ENCODE data around the gene PHF8.

The PHF8 gene

DNA sequence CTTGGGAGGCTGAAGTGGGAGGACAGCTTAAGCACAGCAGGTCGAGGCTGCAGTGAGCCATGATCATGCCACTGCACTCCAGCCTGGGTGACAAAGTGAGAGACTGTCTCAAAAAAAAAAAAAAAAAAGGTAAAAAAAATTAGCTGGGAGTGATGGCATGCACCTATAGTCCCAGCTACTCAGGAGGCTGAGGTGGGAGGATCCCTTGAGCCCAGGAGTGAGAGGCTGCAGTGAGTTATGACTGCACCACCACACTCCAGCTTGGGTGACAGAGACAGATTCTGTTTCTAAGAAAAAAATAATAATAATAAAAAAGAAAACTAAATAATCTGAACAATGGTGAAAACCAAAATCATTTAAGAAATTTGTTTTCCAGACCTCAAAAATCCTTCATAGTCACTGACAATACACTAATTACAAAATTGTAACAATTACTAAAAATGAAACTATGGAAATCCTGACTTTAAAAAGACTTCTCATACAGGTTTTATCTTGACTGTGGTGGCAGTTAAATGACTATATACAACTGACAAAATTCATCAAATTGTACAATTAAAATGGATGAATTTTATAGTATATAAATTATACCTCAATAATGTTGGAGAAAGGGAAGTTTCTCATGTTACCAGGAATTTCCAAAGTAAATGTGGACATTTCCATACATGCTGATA lies 31.3 kb downstream of the PHF8 start:
- no peak for DNase-seq

- no peak for DNase-seq
Observed at GRCh38 chrX:54007682-54008081, 36.6 kb downstream of the PHF8 start.

- no peak for DNase-seq
Observed at GRCh38 chrX:53997724-53998123, 46.5 kb downstream of the PHF8 start.

DNA sequence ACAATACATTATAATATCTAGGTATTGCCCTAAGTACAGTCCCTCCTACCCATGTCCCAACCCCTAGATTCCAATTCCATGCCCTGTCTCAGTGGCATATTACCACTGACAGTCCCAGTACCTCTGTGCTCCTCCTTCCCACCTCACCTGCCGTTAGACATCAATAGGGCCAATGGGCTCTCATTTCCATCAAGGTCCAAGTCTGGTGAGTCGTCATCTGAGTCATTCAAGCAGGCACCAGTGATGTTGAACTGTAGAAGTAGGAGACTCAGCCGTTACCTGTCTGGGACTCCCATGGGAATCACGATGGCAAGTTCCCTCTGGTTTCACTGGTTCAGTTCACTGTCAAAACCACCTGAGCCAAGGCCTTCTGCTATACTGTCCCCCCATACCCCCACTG lies 51.7 kb downstream of the PHF8 start:
- DNase-seq, result no peak

DNA sequence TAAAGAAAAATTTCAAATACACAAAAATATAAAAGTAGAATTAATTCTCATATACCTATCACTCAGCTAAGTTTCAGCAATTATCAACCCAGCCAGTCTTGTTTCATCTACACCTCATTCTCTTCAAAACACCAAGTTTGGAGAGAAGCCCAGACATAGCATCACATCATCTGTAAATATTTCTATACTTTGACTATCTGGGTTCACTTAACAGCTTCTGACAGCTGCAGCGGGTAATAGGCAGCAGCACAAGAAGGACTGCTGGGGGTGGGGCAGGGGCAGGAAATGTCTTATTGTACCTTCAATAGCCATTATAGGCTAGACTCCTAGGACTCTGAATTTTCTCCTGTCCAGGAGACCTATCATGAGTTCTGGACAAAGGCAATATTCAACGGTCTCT lies 54.1 kb downstream of the PHF8 start:
- DNase-seq, result no peak

DNA sequence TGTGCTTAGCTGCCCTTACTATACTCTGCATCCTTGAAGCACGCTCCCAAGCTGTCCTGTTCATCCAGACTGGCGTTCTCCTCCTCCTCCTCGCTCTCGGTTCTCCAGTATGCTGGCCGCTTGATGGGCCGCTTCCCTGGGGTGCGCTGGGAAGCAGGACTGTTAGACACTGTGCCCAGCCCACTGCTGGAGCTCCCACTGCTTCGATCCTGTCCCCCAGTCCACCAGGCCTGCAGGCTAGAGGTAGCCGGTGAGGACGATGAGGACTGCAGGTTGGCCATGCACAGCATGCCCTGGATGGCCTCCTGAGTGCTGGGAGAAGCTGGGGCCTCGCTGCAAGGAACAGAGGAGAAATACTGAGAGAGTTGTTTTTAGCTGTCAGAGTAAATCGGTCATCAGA lies 59.4 kb downstream of the PHF8 start:
- DNase-seq, result no peak

DNA sequence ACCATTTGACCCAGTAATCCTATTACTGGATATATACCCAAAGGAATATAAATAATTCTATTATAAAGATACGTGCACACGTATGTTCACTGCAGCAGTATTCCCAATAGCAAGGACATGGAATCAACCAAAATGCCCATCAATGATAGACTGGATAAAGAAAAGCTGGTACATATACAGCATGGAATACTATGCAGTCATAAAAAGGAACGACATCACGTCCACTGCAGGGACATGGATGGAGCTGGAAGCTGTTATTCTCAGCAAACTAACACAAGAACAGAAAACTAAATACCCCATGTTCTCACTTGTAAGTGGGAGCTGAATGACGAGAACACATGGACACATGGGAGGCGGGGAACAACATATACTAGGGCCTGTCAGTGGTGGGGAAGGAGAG lies 69.7 kb downstream of the PHF8 start:
- DNase-seq, result no peak

GRCh38 chrX:53969540-53969939 lies 74.7 kb downstream of the PHF8 start:
- DNase-seq, result no peak

GRCh38 chrX:53950130-53950733 lies 94.0 kb downstream of the PHF8 start:
- no peak for DNase-seq

DNA sequence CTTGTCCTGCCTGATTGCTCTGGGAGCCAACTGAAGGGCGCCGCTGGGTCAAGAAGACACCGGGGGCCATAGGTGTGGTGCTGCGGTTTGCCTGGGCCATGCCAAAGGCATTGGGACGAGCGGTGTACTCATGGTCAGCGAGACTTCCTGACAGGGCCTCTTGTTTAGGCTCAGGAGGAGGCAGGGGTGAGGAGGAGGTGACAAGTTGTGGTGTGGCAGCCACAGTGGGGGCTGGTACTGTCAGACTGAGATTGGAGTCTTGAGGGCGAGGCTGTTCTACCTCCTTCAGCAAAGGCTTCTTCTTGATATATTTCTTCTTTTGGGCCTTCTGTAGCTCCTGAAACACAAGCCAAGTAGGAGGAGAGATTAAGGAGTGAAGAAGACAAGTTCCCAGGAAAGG lies 104.1 kb downstream of the PHF8 start:
- no peak for DNase-seq

- DNase-seq, result no peak
Observed at GRCh38 chrX:53939127-53939526, 105.1 kb downstream of the PHF8 start.

DNA sequence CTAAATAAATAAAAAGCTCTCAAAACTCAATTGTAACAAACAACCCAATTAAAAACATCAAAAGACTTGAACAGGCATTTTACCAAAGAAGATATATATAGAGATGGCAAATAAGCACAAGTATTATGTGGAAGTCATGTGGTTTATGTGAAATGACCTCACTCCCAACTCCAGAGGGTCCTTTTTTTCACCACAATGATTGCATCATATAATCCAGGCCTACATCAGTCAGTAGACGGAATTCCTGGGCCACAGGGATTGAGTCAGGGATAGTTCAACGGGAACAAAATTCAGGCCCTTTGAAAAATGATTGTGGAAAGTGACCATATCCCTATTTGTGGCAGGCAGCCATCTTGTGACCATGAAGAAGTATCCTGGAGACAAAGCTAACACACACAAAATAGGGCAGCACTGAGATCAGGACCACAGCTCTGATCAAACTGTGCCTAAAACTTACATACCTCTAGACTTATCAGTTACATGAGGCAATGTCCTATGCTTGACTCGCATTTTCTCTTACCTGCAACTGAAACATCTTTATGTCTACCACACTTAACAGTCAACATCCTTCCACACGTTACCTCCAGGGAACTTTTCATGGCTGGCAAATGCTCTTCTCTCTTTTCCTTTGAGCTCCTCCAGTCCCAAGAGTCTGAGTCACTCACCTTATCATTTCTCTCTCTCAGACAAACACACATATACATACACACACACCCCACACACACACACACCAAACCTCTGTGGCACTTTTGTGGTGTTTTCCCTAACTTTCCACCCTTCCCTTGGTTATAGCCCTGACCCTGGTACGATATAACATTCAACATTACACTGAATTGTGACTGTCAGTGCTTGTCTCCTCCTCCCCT lies 113.5 kb downstream of the PHF8 start:
- no peak for DNase-seq

- DNase-seq, result no peak
Observed at GRCh38 chrX:53926030-53926429, 118.2 kb downstream of the PHF8 start.

- no peak for DNase-seq
Observed at GRCh38 chrX:53918702-53919101, 125.6 kb downstream of the PHF8 start.

DNA sequence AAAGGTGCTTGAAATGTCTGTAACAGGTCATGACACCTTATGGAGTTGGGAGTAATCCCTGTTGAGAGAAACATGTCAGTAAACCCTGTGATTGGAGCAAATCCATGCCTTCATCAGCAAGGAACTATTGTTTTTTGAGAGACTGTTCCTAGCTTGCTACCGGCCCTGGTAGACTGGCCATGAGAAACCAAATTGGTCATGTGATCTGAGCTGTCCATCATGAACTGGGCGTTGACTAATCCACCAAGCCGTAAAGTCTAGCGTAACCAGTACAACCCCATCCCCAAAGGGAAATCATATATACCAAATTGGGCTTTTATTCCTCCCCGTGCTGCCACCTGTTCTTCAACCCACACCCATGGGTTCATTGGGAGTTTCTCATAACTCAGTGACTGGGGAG lies 143.7 kb downstream of the PHF8 start:
- no peak for DNase-seq

DNA sequence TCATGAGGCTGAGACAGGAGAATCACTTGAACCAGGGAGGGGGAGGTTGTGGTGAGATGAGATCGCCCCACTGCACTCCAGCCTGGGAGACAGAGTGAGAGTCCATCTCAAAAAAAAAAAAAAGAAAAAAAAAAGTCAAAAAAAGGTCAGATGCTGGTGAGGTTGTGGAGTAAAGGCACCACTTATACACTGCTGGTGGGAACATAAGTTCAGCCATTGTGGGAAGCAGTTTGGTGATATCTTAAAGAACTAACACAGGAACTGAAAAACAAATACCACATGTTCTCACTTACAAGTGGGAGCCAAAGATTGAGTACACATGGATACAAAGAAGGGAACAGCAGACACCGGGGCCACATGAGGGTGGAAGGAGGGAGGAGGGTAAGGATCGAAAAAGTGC lies 149.0 kb downstream of the PHF8 start:
- no peak for DNase-seq
